ENCODE data around the gene COQ10A. TPM values are rescaled to one million over a fixed set of nuclear protein-coding genes. Genes with fewer than 3 reads are reported as not detected.
A peak's percentile ranks its signal among the peaks of the same experiment; 100 is the strongest.

The COQ10A gene
- polyA plus RNA-seq, 1 experiment = 15.6 TPM

DNA sequence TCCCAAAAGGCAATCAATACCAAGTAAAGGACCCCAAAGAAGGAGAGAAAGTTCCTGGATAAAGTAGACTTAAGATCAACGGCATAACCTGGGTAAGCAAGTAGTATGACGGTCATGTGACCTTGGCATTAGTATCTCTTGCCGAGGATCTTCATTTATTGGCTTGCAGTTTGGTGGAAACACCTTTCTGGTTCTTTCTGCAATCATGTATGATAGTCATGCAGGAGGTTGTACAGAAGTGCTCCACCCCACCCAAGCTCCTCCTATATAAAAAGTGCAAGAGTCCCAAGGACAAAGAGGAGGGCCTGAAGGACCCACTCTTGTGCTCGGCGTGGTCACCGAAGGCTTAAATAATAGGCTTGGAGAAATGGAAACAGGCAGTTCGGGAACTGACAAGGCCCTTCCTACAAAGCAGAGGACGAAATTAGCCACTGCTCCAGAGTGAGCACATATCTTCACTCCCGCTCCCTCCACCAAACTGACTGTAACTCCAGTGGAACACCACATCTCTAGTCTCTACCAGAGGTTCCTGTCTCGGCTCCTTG is 32.6 kb downstream of the COQ10A start:
- CTCF ChIA-PET = interaction anchor here (1.7 to 2.3 kb wide), 2 partner anchors 9 to 13 kb away, joined by 5 read pairs; no protein-coding TSS in a partner anchor
- POLR2A ChIA-PET = interaction anchor here (0.6 to 2.2 kb wide), 5 partner anchors 12 to 187 kb away, joined by 3 to 6 read pairs (median 3); partner anchors contain the start of genes CNPY2 and STAT2
- Histone ChIP-seq H3K4me3 (ENCODE audit: low read depth, low read length) (peak overlapping the region; percentile 93), H3K27ac (ENCODE audit: low read depth, low read length) (peak overlapping the region; percentile 80), H3K27me3 (ENCODE audit: control insufficient read depth, insufficient read depth, low read length) (no peaks in the 10 kb centered on the region), H3K9me3 (ENCODE audit: control insufficient read depth, insufficient read depth, low read length) (no peaks in the 10 kb centered on the region)
- DNase-seq (ENCODE audit: low read depth, low spot score) = no peak
- TF ChIP-seq, protein P1, sequence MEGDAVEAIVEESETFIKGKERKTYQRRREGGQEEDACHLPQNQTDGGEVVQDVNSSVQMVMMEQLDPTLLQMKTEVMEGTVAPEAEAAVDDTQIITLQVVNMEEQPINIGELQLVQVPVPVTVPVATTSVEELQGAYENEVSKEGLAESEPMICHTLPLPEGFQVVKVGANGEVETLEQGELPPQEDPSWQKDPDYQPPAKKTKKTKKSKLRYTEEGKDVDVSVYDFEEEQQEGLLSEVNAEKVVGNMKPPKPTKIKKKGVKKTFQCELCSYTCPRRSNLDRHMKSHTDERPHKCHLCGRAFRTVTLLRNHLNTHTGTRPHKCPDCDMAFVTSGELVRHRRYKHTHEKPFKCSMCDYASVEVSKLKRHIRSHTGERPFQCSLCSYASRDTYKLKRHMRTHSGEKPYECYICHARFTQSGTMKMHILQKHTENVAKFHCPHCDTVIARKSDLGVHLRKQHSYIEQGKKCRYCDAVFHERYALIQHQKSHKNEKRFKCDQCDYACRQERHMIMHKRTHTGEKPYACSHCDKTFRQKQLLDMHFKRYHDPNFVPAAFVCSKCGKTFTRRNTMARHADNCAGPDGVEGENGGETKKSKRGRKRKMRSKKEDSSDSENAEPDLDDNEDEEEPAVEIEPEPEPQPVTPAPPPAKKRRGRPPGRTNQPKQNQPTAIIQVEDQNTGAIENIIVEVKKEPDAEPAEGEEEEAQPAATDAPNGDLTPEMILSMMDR (IDR thresholded peaks at IDR 0.05; ENCODE audit: low read depth, low read length) = no peak

DNA sequence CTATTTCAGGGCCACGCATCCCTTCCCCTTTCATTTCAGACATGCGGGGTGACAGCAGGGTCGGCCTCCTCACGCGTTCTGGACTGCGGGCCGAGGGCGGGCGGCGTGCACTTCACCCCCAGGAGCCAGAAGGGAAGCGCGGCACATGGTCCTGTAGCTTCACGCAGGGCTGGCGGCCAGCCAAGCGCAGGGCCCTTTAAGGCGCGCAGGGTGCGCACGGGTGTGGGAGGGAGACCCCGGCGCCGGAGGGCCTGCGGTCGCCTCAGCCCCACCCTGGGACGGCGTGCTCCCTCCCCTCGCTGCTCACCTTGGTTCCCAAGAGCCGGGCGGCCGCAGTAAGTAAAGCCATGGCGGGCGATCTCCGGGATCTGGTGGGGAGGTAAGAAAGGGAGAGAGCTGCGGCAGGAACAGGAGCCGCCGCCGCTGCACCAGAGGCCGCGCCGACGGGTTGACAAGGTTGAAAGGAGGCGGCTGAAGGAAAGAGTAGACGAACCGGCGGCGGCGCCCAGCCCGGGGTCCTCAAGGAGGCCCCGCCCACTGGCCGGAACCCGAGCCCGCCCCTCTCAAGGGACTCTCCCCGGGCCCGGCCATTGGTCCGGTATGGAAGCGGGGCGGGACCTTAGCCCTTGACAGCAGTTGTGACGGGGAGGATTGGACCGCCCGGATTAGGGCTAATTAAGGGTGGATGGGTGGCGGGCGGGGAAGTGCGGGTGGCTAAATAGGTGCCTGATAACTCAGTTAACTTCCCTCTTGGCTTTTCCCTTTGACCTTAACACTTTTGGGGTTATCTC is 33.3 kb downstream of the COQ10A start, which contains the start of gene CS:
CS (minus strand) TSS at position 478 of the 791 bp plus-strand sequence; CDS start at position 349, 129 bp downstream.
- CTCF ChIA-PET = interaction anchor here (0.9 to 2.3 kb wide), 3 partner anchors 9 to 164 kb away, joined by 4 to 5 read pairs (median 5); no protein-coding TSS in a partner anchor
- POLR2A ChIA-PET = interaction anchor here (1.0 to 2.2 kb wide), 4 partner anchors 13 to 164 kb away, joined by 3 to 6 read pairs (median 4); partner anchors contain the start of genes CNPY2 and STAT2

DNA sequence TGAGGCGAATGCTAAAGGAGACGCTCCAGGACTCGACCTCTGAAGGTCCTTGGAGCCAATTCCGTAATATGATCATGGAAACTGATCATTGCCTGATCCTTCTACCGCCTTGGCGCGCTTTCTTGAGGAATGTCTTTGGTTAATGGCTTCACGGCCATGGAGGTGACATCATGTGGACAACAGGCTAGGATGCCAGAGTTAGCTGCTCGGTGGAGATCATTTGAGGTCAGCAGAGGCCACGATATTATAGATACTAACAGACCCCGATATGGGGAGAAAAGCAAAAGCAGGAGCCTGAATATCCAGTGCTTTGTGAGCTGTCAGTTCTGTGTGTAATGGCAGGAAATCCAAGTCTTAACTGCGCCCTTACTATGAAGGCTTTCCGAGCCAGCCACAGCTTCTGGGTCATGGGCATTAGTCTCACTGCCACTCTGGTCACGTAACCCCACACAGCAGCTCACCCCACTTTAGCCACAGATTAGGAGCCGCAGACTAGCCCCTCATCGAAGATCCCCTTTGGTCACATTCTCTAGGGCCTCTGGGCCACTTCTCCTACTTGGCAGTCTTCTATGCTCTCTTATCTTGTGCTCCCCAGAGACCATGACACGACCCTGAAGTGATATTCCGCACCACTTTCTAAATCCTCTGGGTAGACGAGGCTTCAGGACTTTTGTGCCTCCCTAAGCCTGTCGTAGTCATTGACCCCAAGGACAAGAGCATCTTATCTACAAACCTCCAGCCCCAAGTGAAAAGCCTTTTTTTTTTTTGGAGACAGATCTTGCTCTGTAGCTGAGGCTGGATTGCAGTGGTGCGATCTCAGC is 34.1 kb downstream of the COQ10A start:
- CTCF ChIA-PET = interaction anchor here (0.9 to 2.3 kb wide), 3 partner anchors 8 to 213 kb away, joined by 3 to 5 read pairs (median 4); no protein-coding TSS in a partner anchor
- TF ChIP-seq, protein P1 (IDR thresholded peaks at IDR 0.05; ENCODE audit: low read depth, low read length) = no peak; the same call in 1 of the 2 replicates
- no peak for DNase-seq (ENCODE audit: low read depth, low spot score)
- Histone ChIP-seq H3K27me3 (ENCODE audit: control insufficient read depth, insufficient read depth, low read length) (no peaks in the 10 kb centered on the region), H3K27ac (ENCODE audit: low read depth, low read length) (peak overlapping the region; percentile 73), H3K9me3 (ENCODE audit: control insufficient read depth, insufficient read depth, low read length) (no peaks in the 10 kb centered on the region), H3K4me3 (ENCODE audit: low read depth, low read length) (peak overlapping the region; percentile 64)
- POLR2A ChIA-PET = interaction anchor here (0.6 to 1.7 kb wide), 5 partner anchors 8 to 59 kb away, joined by 3 to 5 read pairs (median 4); partner anchors contain the start of gene STAT2

More for the DNA sequence above, 33.3 kb downstream of the COQ10A start, which contains the start of gene CS:
- Histone ChIP-seq H3K27ac (ENCODE audit: low read depth, low read length) (peak within 1 kb of the TSS; percentile 80), H3K27me3 (ENCODE audit: control insufficient read depth, insufficient read depth, low read length) (no peaks in the 10 kb centered on the region), H3K4me3 (ENCODE audit: low read depth, low read length) (peak within 1 kb of the TSS; percentile 93), H3K9me3 (ENCODE audit: control insufficient read depth, insufficient read depth, low read length) (no peaks in the 10 kb centered on the region)
- DNase-seq (ENCODE audit: low read depth, low spot score) = peak; percentile 91
- TF ChIP-seq, protein P1 (IDR thresholded peaks at IDR 0.05; ENCODE audit: low read depth, low read length) = no peak

DNA sequence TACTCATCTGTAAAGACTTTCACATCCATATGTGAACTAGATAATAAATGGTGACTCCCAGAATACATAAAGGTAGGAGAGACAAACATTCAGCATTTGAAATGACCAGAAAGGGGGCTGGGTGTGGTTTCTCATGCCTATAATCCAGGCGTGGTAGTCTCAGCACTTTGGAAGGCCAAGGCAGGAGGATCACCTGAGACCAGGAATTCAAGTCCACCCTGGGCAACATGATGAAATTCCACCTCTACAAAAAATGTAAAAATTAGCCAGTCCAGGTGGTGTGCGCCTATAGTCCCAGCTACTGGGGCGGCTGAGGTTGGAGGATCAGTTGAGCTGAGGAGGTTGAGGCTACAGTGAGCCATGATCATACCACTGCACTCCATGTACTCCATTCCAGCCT is 37.5 kb downstream of the COQ10A start:
- Histone ChIP-seq H3K27me3 (ENCODE audit: control insufficient read depth, insufficient read depth, low read length) (no peaks in the 10 kb centered on the region), H3K9me3 (ENCODE audit: control insufficient read depth, insufficient read depth, low read length) (no peaks in the 10 kb centered on the region), H3K4me3 (ENCODE audit: low read depth, low read length) (no peak overlapping the region), H3K27ac (ENCODE audit: low read depth, low read length) (no peak overlapping the region)
- ChIA-PET CTCF (no interaction called here), POLR2A (no interaction called here)
- DNase-seq (ENCODE audit: low read depth, low spot score) = no peak
- TF ChIP-seq, protein P1 (IDR thresholded peaks at IDR 0.05; ENCODE audit: low read depth, low read length) = no peak

Data from AG04450 (cell line).